GM19452 (cell line): Measurements from ENCODE around the gene FAF2.
"Not testable (repeated sequence)": the region's sequence is repeated elsewhere in the genome, so short reads cannot be mapped to it uniquely, and the experiment has no call there.

ENCODE experiments used
- ATAC-seq: cut with Tn5 transposase; IDR thresholded peaks from one replicate; pipeline ENCODE4 v1.9.1; 2021; ENCODE audit not compliant: unreplicated experiment

FAF2 gene

DNA sequence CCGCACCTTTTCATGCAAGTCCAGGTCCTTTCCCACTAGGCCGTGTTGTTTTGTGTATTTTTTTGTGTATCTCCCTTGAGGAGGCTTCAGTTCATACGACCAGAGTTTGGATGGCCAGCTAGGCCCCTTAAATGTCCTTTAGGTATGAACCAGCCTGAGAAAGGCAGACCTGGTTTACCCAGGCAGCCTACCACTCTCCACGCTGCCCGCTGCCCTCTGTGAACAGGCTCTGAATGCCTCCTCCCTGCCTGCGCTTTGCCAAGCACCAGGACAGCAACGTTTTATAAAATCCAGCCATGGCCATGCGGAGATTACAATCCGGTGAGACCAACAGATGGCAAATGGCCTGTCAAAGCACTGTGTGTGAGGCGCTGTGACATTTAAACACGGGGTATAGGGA is 31.2 kb upstream of the FAF2 start:
- ATAC-seq: no peak

DNA sequence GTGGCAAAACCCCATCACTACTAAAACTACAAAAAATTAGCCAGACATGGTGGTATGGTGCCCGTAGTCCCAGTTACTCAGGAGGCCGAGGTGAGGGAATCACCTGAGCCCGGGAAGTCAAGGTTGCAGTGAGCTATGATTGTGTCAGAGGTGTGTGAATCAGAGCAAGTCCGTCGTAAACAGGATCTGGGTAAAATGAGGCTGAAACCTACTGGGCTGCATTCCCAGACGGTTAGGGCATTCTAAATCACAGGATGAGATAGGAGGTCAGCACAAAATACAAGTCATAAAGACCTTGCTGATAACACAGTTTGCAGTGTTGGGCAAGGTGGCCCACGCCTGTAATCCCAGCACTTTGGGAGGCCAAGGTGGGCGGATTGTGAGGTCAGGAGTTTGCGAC is 29.9 kb upstream of the FAF2 start:
- no peak for ATAC-seq

DNA sequence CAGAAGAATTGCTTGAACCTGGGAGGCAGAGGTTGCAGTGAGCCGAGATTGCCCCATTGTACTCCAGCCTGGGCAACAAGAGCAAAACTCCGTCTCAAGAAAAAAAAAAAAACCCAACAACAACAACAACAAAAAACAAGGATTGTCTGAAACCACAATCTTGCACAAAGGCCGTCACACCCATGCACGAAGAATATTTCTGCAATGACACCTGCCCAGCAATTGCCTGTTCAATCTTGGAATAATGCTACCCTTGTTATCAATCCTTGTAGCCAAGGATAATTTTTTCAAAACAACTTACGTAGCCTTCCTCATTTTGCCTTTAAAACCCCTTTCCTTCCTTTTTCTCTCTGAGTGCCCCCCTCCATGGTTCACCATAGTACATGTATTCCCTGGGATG is 28.1 kb upstream of the FAF2 start:
- no peak for ATAC-seq

DNA sequence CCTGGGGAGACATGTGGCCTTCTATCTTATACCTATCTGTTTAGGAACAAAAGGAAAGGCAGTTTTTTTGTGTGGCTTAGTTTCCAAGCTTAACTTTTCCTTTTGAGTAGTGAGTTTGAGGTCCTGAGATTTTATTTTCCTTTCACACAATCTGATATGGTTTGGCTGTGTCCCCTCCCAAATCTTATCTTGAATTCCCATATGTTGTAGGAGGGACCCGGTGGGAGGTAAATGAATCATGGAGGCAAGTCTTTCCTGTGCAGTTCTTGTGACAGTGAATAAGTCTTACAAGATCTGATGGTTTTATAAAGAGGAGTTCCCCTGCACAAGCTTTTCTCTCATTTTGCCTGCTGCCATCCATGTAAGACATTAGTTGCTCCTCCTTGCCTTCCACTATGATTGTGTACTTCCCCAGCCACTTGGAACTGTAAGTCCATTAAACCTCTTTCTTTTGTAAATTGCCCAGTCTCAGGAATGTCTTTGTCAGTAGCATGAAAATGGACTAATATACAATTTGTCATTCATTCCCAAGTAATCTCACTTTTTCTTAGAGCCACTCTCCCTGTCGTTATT is 27.1 kb upstream of the FAF2 start:
- no peak for ATAC-seq

DNA sequence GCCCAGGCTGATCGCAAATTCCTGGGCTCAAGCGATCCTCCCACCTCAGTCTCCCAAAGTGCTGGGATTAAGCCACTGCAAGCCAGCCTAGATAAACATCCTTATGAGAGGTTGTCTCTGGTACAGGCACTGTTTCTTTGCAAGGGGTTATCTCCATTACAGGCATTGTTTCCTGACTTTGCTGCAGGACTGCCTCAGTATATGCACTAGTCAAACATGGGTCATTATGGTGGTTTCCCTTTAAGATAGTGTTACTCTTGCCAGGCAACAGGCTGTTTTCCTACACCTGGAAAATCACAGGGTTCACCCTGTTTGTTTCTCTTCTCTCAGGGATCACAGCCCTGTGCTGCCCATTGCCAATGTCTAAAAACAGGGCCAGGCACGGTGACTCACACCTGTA is 24.0 kb upstream of the FAF2 start:
- ATAC-seq: no peak

DNA sequence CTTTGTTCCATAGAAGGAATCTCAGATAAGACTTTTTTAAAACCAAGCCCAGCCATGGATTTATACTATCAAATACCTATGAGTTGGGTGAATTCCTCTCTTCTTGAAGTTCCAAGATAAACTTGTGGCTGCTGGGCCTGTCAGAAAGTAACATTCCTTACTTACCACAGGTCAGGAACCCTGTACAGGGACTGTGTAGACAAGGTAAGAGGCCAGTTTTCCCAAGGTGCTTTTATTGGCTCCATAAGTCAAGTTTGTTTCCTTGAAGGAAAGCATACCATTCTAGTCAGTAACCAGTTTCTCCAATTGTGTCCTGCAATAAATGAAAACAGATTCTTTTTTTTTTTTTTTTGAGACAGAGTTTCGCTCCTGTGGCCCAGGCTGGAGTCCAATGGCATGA is 23.0 kb upstream of the FAF2 start:
- no peak for ATAC-seq

DNA sequence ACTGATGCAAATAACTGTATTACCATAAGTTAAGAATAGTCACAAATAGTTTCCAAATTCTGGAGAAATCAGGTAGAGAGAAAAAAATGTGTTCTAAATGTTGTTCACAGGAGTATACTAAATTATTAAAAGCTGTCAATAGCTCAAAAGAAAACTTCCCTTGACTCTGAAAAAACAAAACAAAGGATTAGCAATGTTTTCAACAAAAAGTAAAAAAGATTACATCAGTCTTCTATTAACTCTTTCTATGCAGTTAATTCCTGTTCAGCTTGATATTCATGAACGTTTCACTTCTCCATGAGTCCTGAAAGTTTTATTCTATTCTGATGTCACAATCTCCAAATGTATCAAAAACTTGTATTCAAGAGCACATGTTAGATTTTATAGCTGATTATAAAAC is 22.4 kb upstream of the FAF2 start:
- no peak for ATAC-seq

DNA sequence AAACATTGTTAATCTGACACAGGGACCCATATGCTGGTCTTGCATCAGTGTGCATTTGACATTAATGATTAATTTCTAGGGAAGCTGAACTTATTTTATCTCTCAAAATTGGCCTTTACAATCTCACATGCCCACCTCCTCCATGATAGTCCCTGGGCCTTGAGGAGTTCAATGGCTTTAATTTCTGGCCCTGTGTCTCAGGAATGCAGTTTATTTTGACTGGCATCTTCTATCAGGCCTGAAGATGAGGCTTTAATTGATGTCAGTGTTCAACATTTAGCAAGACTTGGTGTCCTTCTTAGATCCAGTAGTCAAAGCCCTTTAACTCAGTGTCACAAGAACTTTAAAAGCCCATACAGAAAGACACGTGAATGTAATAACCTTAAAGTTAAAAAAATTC is 21.3 kb upstream of the FAF2 start:
- ATAC-seq: no peak

DNA sequence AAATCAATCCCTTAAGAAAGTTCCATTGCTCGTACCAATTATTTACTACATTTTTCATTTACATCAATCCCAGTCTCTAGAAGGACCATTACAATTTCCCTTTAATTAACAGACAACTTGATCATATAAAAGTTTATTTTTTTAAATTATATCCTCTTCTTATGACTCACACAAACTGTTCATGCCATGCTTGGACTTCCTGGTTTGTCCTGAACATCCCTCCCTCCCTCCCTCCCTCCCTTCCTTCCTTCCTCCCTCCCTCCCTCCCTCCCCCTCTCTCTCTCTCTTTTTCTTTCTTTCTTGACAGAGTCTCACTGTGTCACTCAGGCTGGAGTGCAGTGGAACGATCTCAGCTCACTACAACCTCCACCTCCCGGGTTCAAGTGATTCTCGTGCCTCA is 20.2 kb upstream of the FAF2 start:
- ATAC-seq: no peak

DNA sequence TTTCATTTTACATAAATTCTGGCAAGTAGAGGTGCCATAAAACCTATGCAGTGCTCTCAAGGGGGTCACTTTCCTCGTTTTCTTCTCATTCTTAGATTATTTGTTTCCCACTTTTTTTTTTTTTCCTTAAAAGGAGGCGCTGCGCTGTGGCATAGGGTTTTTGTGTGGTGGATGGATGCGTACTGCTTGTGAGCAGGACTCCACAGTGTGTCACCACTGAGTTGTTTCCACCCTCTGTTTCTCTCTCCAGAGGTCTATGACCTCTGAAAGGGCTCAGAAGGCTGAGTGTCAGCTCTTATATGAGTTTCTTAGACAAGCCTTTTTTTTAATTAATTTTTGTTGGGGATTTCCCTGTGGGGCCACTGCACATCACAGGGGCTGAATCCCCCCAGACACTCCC is 18.2 kb upstream of the FAF2 start:
- no peak for ATAC-seq

DNA sequence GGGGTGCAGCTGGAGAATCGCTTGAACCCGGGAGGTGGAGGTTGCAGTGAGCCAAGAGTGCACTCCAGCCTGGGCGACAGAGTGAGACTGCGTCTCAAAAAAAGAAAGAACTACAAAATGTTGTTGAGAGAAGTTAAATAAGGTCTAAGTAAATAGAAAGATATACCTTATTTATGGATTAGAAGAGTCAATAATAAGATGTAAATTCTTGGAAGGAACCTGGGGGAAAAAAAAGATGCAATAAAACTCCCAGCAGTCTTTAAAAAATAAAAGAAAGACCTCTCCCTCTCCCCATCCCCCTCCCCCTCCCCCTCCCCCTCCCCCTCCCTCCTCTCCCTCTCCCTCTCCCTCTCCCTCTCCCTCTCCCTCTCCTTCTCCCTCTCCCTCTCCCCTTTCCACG is 15.5 kb upstream of the FAF2 start:
- ATAC-seq: no peak

DNA sequence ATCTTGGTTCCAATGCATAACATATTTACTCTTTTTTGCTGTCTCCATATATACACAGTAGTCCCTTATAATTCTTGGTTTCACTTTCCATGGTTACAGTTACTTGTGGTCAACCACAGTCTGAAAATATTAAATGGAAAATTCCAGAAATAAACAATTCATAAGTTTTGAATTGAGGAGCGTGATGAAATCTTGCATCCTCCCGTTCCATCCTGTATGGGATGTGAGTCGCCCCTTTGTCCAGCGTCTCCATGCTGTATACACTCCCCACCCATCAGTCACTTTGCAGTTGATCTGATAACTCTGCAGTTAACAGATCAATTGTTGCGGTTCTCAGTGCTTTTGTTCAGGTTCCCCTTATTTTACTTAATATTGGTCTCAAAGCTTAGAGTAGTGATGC is 11.5 kb upstream of the FAF2 start:
- no peak for ATAC-seq

DNA sequence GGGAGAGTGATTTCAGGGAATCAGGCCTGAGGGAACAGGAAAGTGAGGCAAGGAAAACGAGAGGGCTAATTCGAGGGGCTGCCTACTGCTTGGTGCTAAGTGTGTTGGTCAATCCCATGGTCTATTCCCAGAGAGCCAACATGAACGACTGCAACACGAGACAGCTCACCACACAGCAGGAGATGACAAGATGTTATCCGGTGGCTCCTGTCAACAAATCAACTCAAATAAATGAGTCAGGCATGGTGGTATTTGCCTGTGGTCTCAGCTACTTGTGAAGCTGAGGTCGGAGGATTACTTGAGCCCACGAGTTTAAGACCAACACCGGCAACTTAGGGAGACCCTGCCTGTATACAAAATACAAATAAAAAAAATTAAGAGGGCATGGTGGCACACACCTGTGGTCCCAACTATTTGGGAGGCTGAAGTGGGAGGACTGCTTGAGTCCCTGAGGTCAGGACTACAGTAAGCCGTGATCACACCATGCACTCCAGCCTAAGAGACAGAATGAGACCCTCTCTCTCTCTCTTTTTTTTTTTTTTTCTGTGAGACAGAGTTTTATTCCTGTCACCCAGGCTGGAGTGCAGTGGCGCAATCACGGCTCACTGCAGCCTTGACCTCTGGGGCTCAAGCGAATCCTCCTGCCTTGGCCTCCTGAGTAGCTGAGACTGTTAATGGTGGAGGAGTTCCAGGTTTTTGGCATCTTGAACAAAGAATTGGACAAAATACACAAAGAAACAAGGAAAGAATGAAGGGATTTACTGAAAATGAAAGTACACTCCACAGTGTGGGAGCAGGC is 9.0 kb upstream of the FAF2 start:
- no peak for ATAC-seq

DNA sequence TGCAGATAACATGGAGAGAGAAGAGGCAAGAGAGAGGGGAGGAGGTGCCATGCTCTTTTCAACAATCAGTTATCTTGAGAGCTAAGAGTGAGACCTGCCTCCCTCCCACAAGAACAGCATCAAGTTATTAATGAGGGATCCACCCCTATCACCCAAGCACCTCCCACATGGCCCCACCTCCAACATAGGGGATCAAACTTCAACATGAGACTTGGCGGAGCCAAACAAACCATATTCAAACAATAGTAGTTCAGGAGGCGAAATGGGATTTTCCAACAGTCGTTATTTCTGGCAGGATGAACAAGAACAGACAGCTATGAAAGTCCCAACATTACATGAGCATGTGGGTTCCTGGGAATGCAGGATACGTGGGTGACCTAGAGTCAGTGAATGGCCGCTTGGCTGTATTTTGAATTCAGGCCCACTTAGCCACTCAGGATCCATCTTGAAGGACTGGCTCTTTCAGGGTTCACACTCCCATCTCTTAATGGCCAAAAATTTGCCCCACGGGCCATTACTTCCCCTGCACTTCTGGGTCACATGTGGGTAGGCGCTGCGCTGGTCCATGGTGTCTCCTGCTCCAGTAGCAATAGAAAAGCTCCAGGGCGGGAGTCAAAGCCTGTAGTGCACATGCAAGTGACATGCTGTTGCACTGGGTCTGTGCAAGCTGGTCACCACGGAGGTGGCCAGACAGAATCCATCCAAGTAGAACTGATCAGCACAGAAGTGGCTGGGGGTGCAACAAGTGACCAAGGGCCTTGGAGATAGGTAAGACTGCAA is 7.1 kb upstream of the FAF2 start:
- no peak for ATAC-seq

DNA sequence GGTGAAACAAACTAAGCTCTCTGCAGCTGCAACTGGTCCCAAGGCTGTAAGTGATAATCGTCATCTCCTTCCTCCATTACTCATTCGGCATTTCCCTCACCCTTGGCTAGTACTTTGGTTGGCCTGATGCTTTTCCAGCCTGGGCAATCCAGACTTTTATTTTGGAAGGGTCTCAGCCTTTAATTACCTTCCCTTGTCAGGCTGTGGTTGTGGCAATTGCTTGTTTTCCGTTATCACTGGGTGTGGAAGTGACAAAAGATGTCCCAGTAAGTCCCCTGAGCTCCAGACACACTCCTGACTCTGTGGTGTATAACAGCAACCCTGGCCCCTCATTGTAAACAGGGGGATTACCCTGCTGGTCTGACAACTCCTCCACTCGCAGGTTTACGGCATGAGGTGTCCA is 6.3 kb upstream of the FAF2 start:
- no peak for ATAC-seq

DNA sequence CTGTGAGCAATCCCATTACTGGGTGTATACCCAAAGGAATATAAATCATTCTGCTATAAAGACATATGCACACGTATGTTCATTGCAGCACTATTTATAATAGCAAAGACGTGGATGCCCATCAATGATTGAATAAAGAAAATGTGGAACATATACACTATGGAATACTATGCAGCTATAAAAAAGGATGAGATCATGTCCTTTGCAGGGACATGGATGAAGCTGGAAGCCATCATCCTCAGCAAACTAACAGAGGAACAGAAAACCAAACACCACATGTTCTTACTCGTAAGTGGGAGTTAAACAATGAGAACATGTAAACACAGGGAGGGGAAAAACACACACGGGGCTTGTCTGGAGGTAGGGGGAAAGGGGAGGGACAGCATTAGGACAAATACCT is 5.3 kb upstream of the FAF2 start:
- not testable (repeated sequence) for ATAC-seq

DNA sequence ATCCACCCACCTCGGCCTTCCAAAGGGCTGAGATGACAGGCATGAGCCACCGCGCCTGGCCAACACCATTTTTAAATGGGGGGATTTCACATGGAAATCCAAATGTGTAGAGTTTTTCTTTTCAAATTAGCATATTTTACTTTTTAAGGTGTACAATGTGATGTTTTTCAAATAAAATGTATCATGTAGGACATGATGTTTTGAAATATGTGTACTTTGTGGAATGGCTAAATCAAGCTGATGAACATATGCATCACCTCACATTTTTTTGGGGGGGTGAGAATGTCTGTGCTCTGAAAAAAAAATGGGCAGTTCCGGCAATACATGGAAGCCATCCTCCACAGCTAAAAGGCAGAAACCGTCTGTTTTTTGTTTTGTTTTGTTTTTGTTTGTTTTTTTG is 3.4 kb upstream of the FAF2 start:
- no peak for ATAC-seq

DNA sequence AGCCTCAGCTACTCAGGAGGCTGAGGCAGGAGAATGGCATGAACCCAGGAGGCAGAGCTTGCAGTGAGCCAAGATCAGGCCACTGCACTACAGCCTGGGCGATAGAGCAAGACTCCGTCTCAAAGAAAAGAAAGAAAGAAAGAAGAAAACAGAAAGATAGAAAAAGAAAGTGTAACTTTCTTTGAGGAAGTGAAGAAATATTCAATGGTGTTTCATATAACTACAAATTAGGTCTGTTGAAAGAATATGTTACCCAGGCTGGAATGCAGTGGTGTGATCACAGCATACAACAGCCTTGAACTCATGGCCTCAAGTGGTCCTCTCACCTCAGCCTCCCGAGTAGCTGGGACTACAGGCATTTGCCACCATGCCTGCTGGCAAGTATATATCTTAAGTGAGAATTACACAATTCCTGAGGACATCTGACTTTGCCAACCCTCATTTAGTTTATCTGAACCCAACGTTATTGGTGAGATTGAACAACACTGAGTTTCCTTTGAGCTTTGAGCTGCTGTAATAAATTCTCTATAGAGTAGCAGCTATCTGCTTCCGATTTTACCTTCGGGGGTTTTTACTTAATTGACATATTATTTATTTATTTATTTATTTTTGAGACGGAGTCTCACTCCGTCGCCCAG is 2.0 kb upstream of the FAF2 start:
- no peak for ATAC-seq

DNA sequence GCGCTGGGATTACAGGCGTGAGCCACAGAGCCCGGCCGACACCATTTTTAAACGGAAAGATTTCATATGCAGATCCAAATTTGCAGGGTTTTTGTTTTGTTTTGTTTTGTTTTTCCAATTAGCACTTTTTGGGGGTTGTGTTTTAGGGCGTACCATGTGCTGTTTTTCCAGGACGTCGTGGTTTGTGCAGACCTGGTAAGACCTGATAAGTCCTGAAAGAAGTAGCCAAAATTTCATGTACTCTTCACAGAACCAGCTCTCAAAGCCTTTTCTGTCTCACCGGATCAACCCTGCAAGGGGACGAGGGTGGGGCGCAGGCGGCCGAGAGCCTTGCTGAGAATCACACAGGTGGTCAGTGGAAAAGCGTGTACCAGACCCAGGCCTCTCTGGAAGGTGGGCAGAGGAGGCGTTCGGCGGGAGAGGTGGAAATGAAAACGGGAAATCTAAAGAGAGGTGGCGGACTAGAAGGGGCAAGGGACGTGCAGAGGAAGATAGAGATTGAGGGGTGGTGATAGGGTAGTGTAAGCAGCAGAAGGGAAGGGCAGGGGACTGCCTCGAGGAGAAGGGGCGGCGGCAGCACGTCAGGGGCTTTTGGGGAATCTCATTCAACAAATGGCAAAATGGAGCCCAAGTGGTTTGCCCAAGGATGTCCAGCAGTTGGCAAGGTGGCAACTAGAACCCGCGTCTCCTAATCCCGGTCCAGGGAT is 1.1 kb upstream of the FAF2 start:
- no peak for ATAC-seq

DNA sequence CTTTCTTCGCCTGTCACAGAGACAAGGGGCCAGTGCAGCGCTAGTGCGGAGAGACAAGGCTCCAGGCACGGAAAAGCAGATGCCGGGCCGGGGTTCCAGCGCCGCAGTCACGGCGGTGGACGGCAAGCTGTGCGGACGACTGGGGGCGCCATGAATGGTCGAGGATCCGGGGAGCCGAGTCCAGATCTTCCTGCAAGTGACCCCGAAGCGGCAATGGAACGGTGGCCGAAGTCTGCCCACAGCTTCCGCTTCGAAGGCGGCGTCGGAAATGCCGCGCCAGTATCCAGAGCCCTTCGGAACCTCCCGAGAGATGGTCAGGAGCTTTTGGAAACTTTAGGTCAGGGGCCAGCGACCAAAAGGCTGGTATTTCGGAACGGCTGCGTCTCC is 601 bp upstream of the FAF2 start:
- peak; percentile 34 for ATAC-seq

DNA sequence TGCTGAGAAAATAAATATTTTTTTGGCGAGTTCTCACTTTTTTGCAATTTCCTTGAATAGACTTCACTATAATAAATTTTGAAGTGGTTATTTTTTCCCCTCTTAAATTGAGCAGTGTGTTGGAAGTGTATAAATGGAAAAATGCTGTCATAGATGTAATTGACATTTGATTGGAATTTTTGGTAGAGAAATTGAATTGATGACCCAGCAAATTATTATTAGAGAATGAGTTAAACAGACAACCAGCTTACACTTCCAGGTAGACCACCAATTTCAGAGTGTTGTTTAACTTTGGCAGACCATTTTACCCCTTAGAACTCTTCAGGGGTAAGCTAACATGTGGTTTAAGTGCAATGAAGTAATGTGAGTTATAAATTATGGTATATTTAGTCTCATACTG is 1.9 kb downstream of the FAF2 start:
- no peak for ATAC-seq
